NCI-H187 treated with DMSO at 0.1 percent for 48 hours (cell line): Measurements from ENCODE around the gene ESPL1.
"Not testable (repeated sequence)": the region's sequence is repeated elsewhere in the genome, so short reads cannot be mapped to it uniquely, and the experiment has no call there.

Experiments used
- DNase-seq: peaks from one replicate; lab custom pipeline; 2025; lab: John Stamatoyannopoulos, UW

ESPL1 gene

GRCh38 chr12:53258541-53259539, 9.3 kb upstream of the ESPL1 start:
- no peak for DNase-seq

- no peak for DNase-seq
Observed at GRCh38 chr12:53259891-53260290, 8.2 kb upstream of the ESPL1 start.

GRCh38 chr12:53265783-53266182, 2.3 kb upstream of the ESPL1 start:
- no peak for DNase-seq

GRCh38 chr12:53267306-53267998, 647 bp upstream of the ESPL1 start:
- DNase-seq = no peak

GRCh38 chr12:53268630-53269562, 797 bp downstream of the ESPL1 start:
- DNase-seq = no peak

GRCh38 chr12:53274445-53274844, 6.3 kb downstream of the ESPL1 start:
- DNase-seq = no peak

- DNase-seq = no peak
Observed at GRCh38 chr12:53276511-53276910, 8.4 kb downstream of the ESPL1 start.

- no peak for DNase-seq
Observed at GRCh38 chr12:53277981-53278380, 9.9 kb downstream of the ESPL1 start.

- no peak for DNase-seq
Observed at GRCh38 chr12:53279283-53279869, 11.3 kb downstream of the ESPL1 start.

- no peak for DNase-seq
Observed at GRCh38 chr12:53279888-53280498, 11.9 kb downstream of the ESPL1 start.

- no peak for DNase-seq
Observed at GRCh38 chr12:53286448-53286847, 18.3 kb downstream of the ESPL1 start.

- DNase-seq = no peak
Observed at GRCh38 chr12:53287741-53288216, 19.7 kb downstream of the ESPL1 start.

GRCh38 chr12:53288322-53288721, 20.2 kb downstream of the ESPL1 start:
- no peak for DNase-seq

- DNase-seq = no peak
Observed at GRCh38 chr12:53289891-53290290, 21.8 kb downstream of the ESPL1 start.

- DNase-seq = no peak
Observed at GRCh38 chr12:53290661-53291060, 22.6 kb downstream of the ESPL1 start.

- peak; percentile 82 for DNase-seq
Observed at GRCh38 chr12:53292426-53292825, 24.3 kb downstream of the ESPL1 start.

GRCh38 chr12:53295070-53295890, 27.2 kb downstream of the ESPL1 start, which contains the start of gene PFDN5:
Gene PFDN5, plus strand, starts transcription at chr12:53295542. Its CDS starts 26 bp downstream, at chr12:53295568.
- DNase-seq = peak; percentile 48

- no peak for DNase-seq
Observed at GRCh38 chr12:53295891-53296219, 27.8 kb downstream of the ESPL1 start.

GRCh38 chr12:53297106-53297505, 29.0 kb downstream of the ESPL1 start:
- DNase-seq = not testable (repeated sequence)

- no peak for DNase-seq
Observed at GRCh38 chr12:53298164-53298563, 30.1 kb downstream of the ESPL1 start.
